Lung (tissue), 12 donors: ENCODE results near the gene ABHD15. TPM values are rescaled to one million over a fixed set of nuclear protein-coding genes. Genes with fewer than 3 reads are reported as not detected.

Experiments used
- ATAC-seq: fragments of 200-7000 bp; cut with Tn5 transposase; one replicate; pipeline ENCODE4 v1.9.1; 2020; ENCODE audit warnings: moderate number of reproducible peaks; ENCODE audit not compliant: insufficient read depth, low FRiP score
- DNase-seq, 3 donors: peaks; one replicate each; pipeline ENCODE4 v3.0.0-alpha.2; 2013 to 2017
- H3K27ac ChIP-seq, 2 donors: one replicate each; pipeline ENCODE4 v1.5.1; 2013; ENCODE audit warnings: mild to moderate bottlenecking in 2 of 2, moderate library complexity in 2 of 2, control low read depth in 1 of 2, inconsistent platforms in 1 of 2, low read depth in 1 of 2, low read length in 1 of 2
- H3K27me3 ChIP-seq, 3 donors: one replicate each; pipeline ENCODE4 v1.5.1; 2013; ENCODE audit warnings: low read length in 2 of 3; ENCODE audit not compliant: control insufficient read depth in 3 of 3, insufficient read depth in 3 of 3
- H3K36me3 ChIP-seq, 4 donors: one replicate each; pipeline ENCODE4 v1.5.1; 2013; ENCODE audit warnings: low read length in 4 of 4, mild to moderate bottlenecking in 1 of 4, moderate library complexity in 1 of 4; ENCODE audit not compliant: control insufficient read depth in 4 of 4, insufficient read depth in 4 of 4
- H3K4me1 ChIP-seq, 5 donors: one replicate each; pipeline ENCODE4 v1.5.1; 2013; ENCODE audit warnings: low read length in 5 of 5, mild to moderate bottlenecking in 2 of 5, moderate library complexity in 1 of 5; ENCODE audit not compliant: control insufficient read depth in 5 of 5, insufficient read depth in 5 of 5
- H3K4me3 ChIP-seq: one replicate; pipeline ENCODE4 v1.5.1; 2013; ENCODE audit warnings: mild to moderate bottlenecking, control low read depth, moderate library complexity
- H3K9ac ChIP-seq, 2 donors: one replicate each; pipeline ENCODE4 v1.5.1; 2013; ENCODE audit warnings: low read length in 2 of 2, control low read depth in 1 of 2; ENCODE audit not compliant: insufficient read depth in 1 of 2
- H3K9me3 ChIP-seq, 4 donors: one replicate each; pipeline ENCODE4 v1.5.1; 2013; ENCODE audit warnings: low read length in 3 of 4, mild to moderate bottlenecking in 1 of 4, moderate library complexity in 1 of 4; ENCODE audit not compliant: control insufficient read depth in 4 of 4, insufficient read depth in 3 of 4
- WGBS, 2 donors: extraction: QIAGEN DNeasy Blood & Tissue Kit; methylation state at CpG; one replicate each; pipeline ENCODE4 v1.1.7; 2013; 5-methylcytosine and 5-hydroxymethylcytosine counted together
- polyA plus RNA-seq, 2 donors: library from polyadenylated mRNA; stranded (reverse); fragments of 200-250 nt; gene quantifications; one replicate each; pipeline ENCODE4 v1.2.1, GENCODE V29; 2013
- total RNA-seq, 2 donors: library from RNA; depleted of rRNA in 1 of 2; stranded (reverse); fragments of >200 nt in 1 of 2; gene quantifications; one replicate each; pipeline ENCODE4 v1.2.1, GENCODE V29; 2014 to 2021
- TF ChIP-seq, protein P1 (sequence below): IDR thresholded peaks from 2 replicates; pipeline ENCODE4 v1.5.1; 2012; ENCODE audit warnings: mild to moderate bottlenecking; ENCODE audit errors: control extremely low read depth, extremely low read depth
- donor health status: control.
- donor health status: control.
- donor health status: Bipolar disorder and iron deficiency.
- donor health status: healthy.
- donor health status: DM: yes; HTN: yes; CAD: no.

The ABHD15 gene
- total and polyA plus RNA-seq, 4 donors = 4.0 to 10.5 (median 5.2) TPM

DNA sequence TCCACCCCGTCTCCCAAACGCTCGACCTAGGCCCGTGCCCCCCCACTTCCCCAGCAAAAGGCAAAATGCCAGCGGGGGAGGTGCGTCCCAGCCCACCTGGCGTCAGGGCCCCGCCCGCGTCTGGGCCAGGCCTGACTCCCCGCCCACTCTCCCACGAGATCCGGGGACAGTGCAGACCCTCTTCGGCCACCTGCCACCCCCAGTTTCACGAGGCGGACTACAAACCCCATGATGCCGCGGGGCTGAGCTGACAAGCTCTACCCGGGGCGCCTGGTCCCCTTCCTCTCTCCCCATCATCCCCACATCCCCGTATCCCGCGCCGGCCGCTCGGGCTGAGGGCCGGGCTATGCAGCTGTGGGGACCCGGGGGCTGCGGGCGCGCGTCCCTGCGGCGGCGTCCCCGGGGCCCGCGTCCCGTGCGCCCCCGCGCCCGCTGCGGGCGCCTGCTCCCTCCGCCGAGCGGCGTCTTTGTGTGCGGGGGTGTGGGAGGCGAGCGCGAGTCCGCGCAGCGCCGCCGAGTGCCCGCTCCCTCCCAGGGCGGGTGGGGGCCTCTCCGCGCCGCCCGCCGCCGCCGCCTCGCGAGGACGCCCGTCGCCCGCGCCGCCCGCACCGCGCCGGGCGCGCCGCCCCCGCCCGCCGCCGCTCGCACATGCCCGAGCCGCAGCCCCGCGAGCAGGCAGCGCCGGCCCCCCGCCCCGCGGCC, 26.2 kb upstream of the ABHD15 start, which contains the start of gene ANKRD13B:
TSS of gene ANKRD13B (plus strand) at position 283 of the 702 bp plus-strand sequence. CDS start 490 bp downstream, outside the sequence.
- peak in 2 of 3 donors; percentile 45 to 61 for DNase-seq
- ATAC-seq = no peak
- WGBS, 2 donors = 0 to 1% methylated on average over 41 to 96 of the region's 96 CpGs
- Histone ChIP-seq H3K9me3 (no peaks in the 10 kb centered on the region), H3K4me1 (peaks cover 10 to 67% (median 25%) of the 10 kb centered on the region in 5 donors), H3K27ac (peak within 1 kb of the TSS in 1 of 2 donors; percentile 4), H3K27me3 (no peaks in the 10 kb centered on the region), H3K9ac (no peak within 1 kb of the TSS), H3K4me3 (peak within 1 kb of the TSS; percentile 77), H3K36me3 (no peaks in the 10 kb centered on the region)
- TF ChIP-seq, protein P1, sequence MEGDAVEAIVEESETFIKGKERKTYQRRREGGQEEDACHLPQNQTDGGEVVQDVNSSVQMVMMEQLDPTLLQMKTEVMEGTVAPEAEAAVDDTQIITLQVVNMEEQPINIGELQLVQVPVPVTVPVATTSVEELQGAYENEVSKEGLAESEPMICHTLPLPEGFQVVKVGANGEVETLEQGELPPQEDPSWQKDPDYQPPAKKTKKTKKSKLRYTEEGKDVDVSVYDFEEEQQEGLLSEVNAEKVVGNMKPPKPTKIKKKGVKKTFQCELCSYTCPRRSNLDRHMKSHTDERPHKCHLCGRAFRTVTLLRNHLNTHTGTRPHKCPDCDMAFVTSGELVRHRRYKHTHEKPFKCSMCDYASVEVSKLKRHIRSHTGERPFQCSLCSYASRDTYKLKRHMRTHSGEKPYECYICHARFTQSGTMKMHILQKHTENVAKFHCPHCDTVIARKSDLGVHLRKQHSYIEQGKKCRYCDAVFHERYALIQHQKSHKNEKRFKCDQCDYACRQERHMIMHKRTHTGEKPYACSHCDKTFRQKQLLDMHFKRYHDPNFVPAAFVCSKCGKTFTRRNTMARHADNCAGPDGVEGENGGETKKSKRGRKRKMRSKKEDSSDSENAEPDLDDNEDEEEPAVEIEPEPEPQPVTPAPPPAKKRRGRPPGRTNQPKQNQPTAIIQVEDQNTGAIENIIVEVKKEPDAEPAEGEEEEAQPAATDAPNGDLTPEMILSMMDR = no peak

DNA sequence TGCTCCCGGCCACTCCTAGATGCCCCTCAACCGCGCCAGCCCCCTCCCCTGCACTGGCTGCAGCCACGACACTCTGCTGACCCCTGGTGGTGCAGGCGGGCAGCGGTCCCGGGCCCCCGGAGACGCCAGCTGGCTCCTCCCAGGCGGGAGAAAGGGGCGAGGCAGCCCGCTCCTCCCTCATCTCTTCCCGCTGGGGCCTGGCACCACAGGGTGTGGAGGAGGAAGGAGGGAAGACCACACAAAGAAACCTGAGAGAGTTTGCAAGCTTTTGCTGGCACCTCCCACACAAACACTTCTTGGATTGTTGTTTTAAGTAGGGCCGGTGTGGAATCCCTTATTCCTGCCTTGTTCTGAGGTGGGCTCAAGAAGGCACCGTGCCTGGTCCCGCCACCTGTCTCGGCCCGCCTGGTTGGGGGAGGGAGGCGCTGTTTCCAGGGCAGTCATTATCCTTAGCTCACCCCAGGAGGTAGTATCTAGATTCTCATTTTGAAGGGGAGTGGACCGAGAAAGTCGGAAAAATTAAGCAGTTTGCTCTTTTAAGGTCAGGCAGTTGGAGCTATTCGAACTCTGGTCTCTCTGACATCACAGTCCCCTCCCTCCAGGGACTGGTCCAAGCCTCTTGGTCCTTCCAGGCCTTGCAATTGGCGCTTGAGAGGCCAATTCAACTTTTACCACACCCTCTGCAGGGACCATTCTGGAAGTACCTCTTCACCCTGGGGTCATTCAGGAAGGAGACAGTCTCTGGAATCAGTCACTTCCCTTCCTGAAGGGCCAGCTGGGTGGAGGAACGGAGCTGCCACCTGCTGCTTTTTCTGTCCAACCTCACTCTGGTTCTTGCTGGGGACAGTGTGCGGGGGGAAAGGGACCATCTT, 25.1 kb upstream of the ABHD15 start:
- H3K4me3 ChIP-seq = no peak overlapping the region

DNA sequence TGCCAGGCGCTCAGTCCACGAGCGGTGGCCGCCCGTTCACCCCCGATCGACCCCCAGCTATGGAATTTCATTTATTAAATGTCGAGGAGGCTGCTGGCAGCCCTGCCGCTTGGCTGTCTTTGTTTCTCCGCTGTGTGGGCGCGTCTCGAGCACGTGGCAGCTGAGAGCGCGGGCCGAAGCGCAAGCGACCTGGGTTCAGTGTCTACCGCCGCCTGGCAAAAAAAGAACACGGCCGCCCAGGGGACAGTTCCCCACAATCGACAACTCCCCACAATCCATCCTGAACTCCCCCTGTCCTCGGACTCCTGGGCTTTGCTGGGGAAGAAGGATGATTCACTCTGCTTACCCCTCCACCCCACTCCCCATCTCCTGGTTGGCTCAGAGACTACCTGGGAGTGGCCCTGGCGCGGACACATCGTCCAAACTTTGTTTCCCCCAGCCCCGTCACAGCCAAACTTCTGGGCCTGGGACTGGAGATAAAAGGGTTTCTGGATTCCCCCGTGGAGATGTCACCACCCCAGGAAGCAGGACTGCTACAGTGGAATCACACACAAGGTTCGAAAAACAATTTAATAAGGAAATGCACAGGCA, 24.4 kb upstream of the ABHD15 start:
- Histone ChIP-seq H3K4me3 (no peak overlapping the region), H3K27me3 (no peaks in the 10 kb centered on the region), H3K36me3 (no peaks in the 10 kb centered on the region), H3K9me3 (no peaks in the 10 kb centered on the region), H3K9ac (no peak overlapping the region), H3K4me1 (peaks cover 10 to 76% (median 31%) of the 10 kb centered on the region in 5 donors), H3K27ac (peak overlapping the region; percentile 51 to 89)
- ATAC-seq (no peak), DNase-seq (peak; percentile 73 to 75 (median 75))
- TF ChIP-seq, protein P1 = no peak
- 1 to 6% methylated on average over 31 of the region's 31 CpGs for WGBS, 2 donors

More for the DNA sequence above, 25.1 kb upstream of the ABHD15 start:
- H3K27ac ChIP-seq = peak overlapping the region in 1 of 2 donors; percentile 4
- TF ChIP-seq, protein P1 = peak; percentile 92
- DNase-seq (peak; percentile 93 to 95 (median 95)), ATAC-seq (peak; percentile 70)
- no peak overlapping the region for H3K9ac ChIP-seq
- no peaks in the 10 kb centered on the region for H3K9me3 ChIP-seq
- no peaks in the 10 kb centered on the region for H3K27me3 ChIP-seq
- peaks cover 10 to 68% (median 31%) of the 10 kb centered on the region in 5 donors for H3K4me1 ChIP-seq
- H3K36me3 ChIP-seq = no peaks in the 10 kb centered on the region
- WGBS, 2 donors = 10 to 12% methylated on average over 25 of the region's 25 CpGs
